ENCODE data around the gene APLNR.

APLNR gene

DNA sequence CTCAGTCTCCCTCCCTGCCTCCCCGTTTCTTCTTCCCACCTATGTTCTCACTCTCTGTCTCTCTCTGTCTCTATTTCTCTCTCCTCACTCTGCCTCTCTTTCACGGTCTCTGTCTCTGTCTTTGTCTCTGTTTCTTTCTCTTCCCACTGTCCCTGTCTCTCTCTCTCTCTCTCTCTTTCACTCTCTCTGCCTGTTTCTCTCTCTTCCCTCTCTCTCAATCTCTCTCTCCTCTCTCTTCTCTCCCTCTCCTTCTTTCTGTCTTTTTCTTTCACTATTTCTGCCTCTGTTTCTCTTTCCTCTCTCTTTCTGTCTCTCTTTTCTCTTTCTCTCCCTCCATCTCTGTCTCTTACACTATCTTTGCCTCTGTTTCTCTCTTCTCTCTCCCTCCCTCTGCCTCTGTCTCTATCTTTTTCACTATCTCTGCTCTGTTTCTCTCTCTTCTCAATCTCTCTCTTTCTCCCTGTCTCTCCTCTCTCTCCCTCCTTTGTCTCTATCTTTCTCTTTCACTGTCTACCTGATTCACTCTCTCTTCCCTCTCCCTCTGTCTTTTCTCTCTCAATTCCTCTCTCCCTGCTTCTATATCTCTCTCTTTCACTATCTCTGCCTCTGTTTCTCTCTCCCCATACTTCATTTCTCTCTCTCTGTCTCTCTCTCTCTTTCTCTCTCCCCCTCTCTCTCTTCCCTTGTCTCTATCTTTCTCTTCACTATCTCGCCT is 5.4 kb downstream of the APLNR start:
- no peak for DNase-seq (ENCODE audit: low read depth, low spot score)
- H3K27ac ChIP-seq, result no peak overlapping the region
- H3K9me3 ChIP-seq (ENCODE audit: low read depth, low read length), result no peaks in the 10 kb centered on the region
- H3K36me3 ChIP-seq (ENCODE audit: insufficient read depth, low read length), result no peaks in the 10 kb centered on the region
- no peak overlapping the region for H3K4me3 ChIP-seq
- no peak overlapping the region for H3K9ac ChIP-seq (ENCODE audit: insufficient read length)
- no peak for TF ChIP-seq POLR2AphosphoS5 (IDR thresholded peaks at IDR 0.05; ENCODE audit: borderline replicate concordance, low read depth, low read length)
- TF ChIP-seq EZH2 (IDR thresholded peaks at IDR 0.05), result no peak
- no peak for TF ChIP-seq FOXP2 (optimal IDR thresholded peaks at IDR 0.05; ENCODE audit: control extremely low read depth, extremely low read length, insufficient read depth)

DNA sequence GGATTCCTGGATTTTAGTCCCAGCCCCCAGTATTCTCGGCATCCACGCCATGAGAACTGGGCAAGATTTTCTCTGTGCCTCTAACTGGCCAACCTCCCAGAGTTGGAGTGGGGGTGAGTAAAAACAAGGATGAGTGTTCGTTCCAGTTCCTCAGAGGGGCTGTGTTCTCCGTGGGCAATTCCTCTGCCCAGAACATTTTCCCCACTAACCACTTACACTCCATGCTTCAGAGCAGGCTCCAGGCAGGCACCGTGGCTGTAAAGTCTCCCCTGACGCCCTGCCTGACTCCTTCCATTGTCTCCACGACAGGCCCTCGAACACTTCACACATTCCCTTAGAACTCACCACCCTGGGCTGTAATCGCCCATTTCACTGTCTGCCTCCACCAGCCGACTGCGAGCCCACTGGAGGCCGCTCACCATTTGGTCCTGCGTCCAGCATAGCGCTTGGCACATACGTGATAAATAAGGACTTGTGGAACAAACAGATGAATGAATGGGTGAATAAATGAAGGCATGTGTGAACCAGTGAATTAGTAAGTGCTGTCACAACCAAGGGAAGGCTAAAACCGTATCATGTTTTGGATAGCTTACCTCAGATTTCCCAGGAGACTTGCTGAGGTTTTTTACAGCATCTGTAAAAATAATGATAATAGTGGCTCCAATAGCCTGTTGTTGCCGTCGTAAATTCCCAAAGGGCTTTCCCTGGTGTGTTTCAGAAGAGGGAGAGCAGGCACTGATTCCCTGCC is 6.1 kb downstream of the APLNR start:
- TF ChIP-seq EZH2 (IDR thresholded peaks at IDR 0.05), result no peak
- no peak for TF ChIP-seq FOXP2 (optimal IDR thresholded peaks at IDR 0.05; ENCODE audit: control extremely low read depth, extremely low read length, insufficient read depth)
- TF ChIP-seq POLR2AphosphoS5 (IDR thresholded peaks at IDR 0.05; ENCODE audit: borderline replicate concordance, low read depth, low read length), result no peak
- Histone ChIP-seq H3K4me3 (no peak overlapping the region), H3K9ac (ENCODE audit: insufficient read length) (no peak overlapping the region), H3K36me3 (ENCODE audit: insufficient read depth, low read length) (no peaks in the 10 kb centered on the region), H3K27ac (no peak overlapping the region), H3K9me3 (ENCODE audit: low read depth, low read length) (no peaks in the 10 kb centered on the region)
- DNase-seq (ENCODE audit: low read depth, low spot score), result no peak

DNA sequence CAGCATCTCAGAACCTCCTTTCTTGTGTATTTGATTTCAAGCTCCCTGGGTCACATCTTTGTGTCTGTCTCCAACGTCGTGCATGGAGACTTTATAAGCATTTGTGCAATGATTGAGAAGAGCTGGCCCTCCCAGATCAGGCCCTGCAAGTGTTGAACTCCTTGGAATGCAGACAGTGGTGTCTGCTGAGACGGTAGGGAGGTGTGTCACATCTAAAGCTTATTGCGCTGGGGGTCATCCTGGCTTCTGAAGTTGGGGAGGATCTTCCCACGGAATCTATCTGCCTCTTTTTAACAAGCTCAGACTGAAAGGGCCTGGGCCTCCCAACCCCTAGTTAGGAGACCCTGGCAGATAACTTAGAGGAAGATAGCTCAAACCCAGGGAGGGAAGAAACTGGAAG is 6.7 kb downstream of the APLNR start:
- H3K36me3 ChIP-seq (ENCODE audit: insufficient read depth, low read length), result no peaks in the 10 kb centered on the region
- no peak overlapping the region for H3K4me3 ChIP-seq
- H3K9me3 ChIP-seq (ENCODE audit: low read depth, low read length), result no peaks in the 10 kb centered on the region
- TF ChIP-seq EZH2 (IDR thresholded peaks at IDR 0.05), result no peak
- TF ChIP-seq FOXP2 (optimal IDR thresholded peaks at IDR 0.05; ENCODE audit: control extremely low read depth, extremely low read length, insufficient read depth), result no peak
- TF ChIP-seq POLR2AphosphoS5 (IDR thresholded peaks at IDR 0.05; ENCODE audit: borderline replicate concordance, low read depth, low read length), result no peak
- no peak for DNase-seq (ENCODE audit: low read depth, low spot score)
- H3K27ac ChIP-seq, result no peak overlapping the region
- no peak overlapping the region for H3K9ac ChIP-seq (ENCODE audit: insufficient read length)

DNA sequence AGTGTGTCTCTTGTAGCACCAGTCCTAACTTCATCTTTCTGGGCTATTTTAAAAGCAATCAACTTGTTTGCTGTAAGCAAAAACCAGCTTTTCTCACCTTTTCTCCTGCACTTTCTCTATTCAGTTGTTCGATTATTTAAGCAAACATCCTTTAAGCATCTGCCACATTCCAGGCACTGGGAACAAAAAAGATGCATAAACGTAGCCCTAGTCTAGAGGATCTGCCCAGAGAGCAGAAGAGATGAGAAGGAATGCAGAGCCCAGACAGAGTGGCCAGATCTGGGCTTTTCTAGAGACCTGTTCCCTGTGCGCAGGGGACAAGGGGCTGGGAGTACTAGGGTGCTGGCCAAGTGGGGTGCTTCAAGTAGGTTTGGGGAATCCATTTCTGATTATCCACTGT is 8.4 kb downstream of the APLNR start:
- Histone ChIP-seq H3K36me3 (ENCODE audit: insufficient read depth, low read length) (no peaks in the 10 kb centered on the region), H3K4me3 (no peak overlapping the region), H3K27ac (no peak overlapping the region), H3K9ac (ENCODE audit: insufficient read length) (no peak overlapping the region), H3K9me3 (ENCODE audit: low read depth, low read length) (no peaks in the 10 kb centered on the region)
- TF ChIP-seq POLR2AphosphoS5 (IDR thresholded peaks at IDR 0.05; ENCODE audit: borderline replicate concordance, low read depth, low read length), result no peak
- TF ChIP-seq EZH2 (IDR thresholded peaks at IDR 0.05), result no peak
- no peak for TF ChIP-seq FOXP2 (optimal IDR thresholded peaks at IDR 0.05; ENCODE audit: control extremely low read depth, extremely low read length, insufficient read depth)
- no peak for DNase-seq (ENCODE audit: low read depth, low spot score)

DNA sequence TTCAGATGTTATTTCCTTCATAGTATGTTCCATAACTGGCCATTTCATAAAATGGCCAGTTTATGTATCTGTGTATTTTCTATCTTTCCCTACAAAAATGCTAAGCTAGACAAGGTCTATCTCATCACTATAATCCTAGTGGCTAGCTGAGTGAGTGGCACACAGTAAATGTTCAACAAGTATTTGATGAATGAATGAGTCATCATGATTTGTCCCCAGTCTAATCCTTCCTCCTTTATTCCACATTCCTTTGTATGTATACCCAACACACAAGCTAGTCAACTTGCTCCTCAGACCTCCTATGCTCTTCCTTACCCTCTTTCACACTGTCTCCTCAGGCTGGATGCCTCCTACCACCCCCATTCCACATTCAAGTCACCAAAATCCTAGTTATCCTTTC is 12.5 kb downstream of the APLNR start:
- Histone ChIP-seq H3K9me3 (ENCODE audit: low read depth, low read length) (no peaks in the 10 kb centered on the region), H3K4me3 (no peak overlapping the region), H3K27ac (no peak overlapping the region), H3K9ac (ENCODE audit: insufficient read length) (no peak overlapping the region), H3K36me3 (ENCODE audit: insufficient read depth, low read length) (no peaks in the 10 kb centered on the region)
- no peak for TF ChIP-seq FOXP2 (optimal IDR thresholded peaks at IDR 0.05; ENCODE audit: control extremely low read depth, extremely low read length, insufficient read depth)
- no peak for TF ChIP-seq POLR2AphosphoS5 (IDR thresholded peaks at IDR 0.05; ENCODE audit: borderline replicate concordance, low read depth, low read length)
- no peak for TF ChIP-seq EZH2 (IDR thresholded peaks at IDR 0.05)
- DNase-seq (ENCODE audit: low read depth, low spot score), result no peak

DNA sequence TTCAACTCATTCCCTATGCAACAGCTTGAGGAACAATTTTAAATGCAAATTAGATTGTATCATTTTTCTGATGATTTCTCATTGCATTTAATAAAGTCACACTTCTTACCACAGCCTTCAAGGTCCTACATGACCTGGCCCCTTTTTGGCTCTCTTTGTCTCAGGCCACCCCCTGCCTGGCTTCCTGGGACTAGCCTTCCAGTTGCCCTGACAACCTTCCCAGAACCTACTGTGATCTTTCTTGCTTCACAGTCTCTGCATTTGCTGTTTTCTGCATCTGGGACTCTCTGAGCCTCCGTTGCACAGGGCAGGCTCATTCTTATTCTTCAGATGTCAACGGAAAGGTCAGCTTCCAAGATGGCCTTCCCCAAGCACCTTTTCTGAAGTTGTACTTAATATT is 12.9 kb downstream of the APLNR start:
- no peak overlapping the region for H3K27ac ChIP-seq
- no peak for DNase-seq (ENCODE audit: low read depth, low spot score)
- TF ChIP-seq POLR2AphosphoS5 (IDR thresholded peaks at IDR 0.05; ENCODE audit: borderline replicate concordance, low read depth, low read length) (no peak), FOXP2 (optimal IDR thresholded peaks at IDR 0.05; ENCODE audit: control extremely low read depth, extremely low read length, insufficient read depth) (no peak), EZH2 (IDR thresholded peaks at IDR 0.05) (no peak)
- no peak overlapping the region for H3K9ac ChIP-seq (ENCODE audit: insufficient read length)
- no peak overlapping the region for H3K4me3 ChIP-seq
- no peaks in the 10 kb centered on the region for H3K36me3 ChIP-seq (ENCODE audit: insufficient read depth, low read length)
- no peaks in the 10 kb centered on the region for H3K9me3 ChIP-seq (ENCODE audit: low read depth, low read length)

DNA sequence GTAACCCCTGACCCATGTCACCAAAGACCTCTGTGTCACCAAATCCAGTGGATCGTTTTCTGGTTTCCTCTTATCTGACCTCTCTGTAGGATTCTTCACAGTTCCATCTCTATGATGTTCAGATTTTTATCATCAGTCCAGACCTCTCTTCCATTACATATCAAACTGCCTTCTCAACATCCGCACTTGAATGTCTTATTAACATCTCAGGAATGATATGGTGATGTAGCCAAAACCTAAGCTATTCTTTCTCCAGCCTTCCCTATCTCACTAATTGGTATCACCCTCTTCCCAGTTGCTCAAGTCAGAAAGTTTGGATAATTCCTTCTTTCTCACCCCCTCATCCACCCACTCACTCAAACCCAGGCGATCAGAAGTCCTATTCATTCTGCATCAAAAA is 13.4 kb downstream of the APLNR start:
- H3K36me3 ChIP-seq (ENCODE audit: insufficient read depth, low read length), result no peaks in the 10 kb centered on the region
- no peak overlapping the region for H3K4me3 ChIP-seq
- no peak overlapping the region for H3K9ac ChIP-seq (ENCODE audit: insufficient read length)
- TF ChIP-seq FOXP2 (optimal IDR thresholded peaks at IDR 0.05; ENCODE audit: control extremely low read depth, extremely low read length, insufficient read depth) (no peak), POLR2AphosphoS5 (IDR thresholded peaks at IDR 0.05; ENCODE audit: borderline replicate concordance, low read depth, low read length) (no peak), EZH2 (IDR thresholded peaks at IDR 0.05) (no peak)
- no peak overlapping the region for H3K27ac ChIP-seq
- DNase-seq (ENCODE audit: low read depth, low spot score), result no peak
- no peaks in the 10 kb centered on the region for H3K9me3 ChIP-seq (ENCODE audit: low read depth, low read length)

DNA sequence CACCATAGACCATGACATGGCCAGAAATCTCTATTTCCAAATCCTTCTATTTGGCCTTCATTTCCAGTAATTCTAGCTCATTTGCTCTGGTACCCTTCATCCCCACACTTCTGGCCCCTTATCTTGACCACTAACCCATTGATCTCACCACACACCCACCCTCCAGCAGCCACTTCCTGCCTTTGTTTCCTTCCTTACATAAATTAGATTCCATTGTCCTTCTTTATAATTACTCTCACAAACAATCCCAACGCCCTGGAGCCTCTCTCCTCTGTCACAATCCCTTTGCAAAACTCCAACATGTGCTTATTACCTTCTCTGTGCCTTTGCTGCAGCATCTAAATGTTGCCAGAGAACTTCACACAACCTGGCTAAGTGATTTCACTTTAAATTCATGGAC is 14.8 kb downstream of the APLNR start:
- H3K9ac ChIP-seq (ENCODE audit: insufficient read length), result no peak overlapping the region
- no peaks in the 10 kb centered on the region for H3K36me3 ChIP-seq (ENCODE audit: insufficient read depth, low read length)
- no peak overlapping the region for H3K4me3 ChIP-seq
- no peak for DNase-seq (ENCODE audit: low read depth, low spot score)
- no peaks in the 10 kb centered on the region for H3K9me3 ChIP-seq (ENCODE audit: low read depth, low read length)
- no peak for TF ChIP-seq EZH2 (IDR thresholded peaks at IDR 0.05)
- no peak for TF ChIP-seq FOXP2 (optimal IDR thresholded peaks at IDR 0.05; ENCODE audit: control extremely low read depth, extremely low read length, insufficient read depth)
- no peak for TF ChIP-seq POLR2AphosphoS5 (IDR thresholded peaks at IDR 0.05; ENCODE audit: borderline replicate concordance, low read depth, low read length)
- H3K27ac ChIP-seq, result no peak overlapping the region
